Upper lobe of left lung (tissue), 4 donors: Measurements from ENCODE around the gene TEX55.

Experiments
- CTCF ChIP-seq, 6 experiments: fragments of 450-650 bp in 4 of 6; fragments of 200-600 bp in 2 of 6; sonication (generic) in 2 of 6; IDR thresholded peaks; one replicate each; pipeline ENCODE4 v1.5.1; 2016 to 2019; ENCODE audit warnings: antibody characterized with exemption in 6 of 6
- EP300 ChIP-seq, 4 donors: sonication (generic); formaldehyde crosslinking; IDR thresholded peaks; one replicate each; pipeline ENCODE4 v1.5.1; 2017; ENCODE audit warnings: antibody characterized with exemption in 4 of 4, control low read depth in 2 of 4
- POLR2A ChIP-seq, 4 donors: fragments of 450-650 bp; IDR thresholded peaks; one replicate each; pipeline ENCODE4 v1.5.1; 2016 to 2017; ENCODE audit warnings: antibody characterized with exemption in 4 of 4, mild to moderate bottlenecking in 2 of 4
- POLR2AphosphoS5 ChIP-seq, 2 donors: sonication (generic); formaldehyde crosslinking; IDR thresholded peaks; one replicate each; pipeline ENCODE4 v1.5.1; 2017; ENCODE audit warnings: antibody characterized with exemption in 2 of 2

GRCh38 chr3:119147494-119147893 is 1.5 kb downstream of the TEX55 start:
- no peak for TF ChIP-seq CTCF (IDR thresholded peaks at IDR 0.05)
- TF ChIP-seq POLR2AphosphoS5 (IDR thresholded peaks at IDR 0.05): no peak
- no peak for TF ChIP-seq EP300 (IDR thresholded peaks at IDR 0.05)
- TF ChIP-seq POLR2A (IDR thresholded peaks at IDR 0.05): no peak
